NK-92 treated with Interleukin-12 subunit alpha and Interleukin-12 subunit beta, amount 100 ng/mL, for 24 hours (cell line): ENCODE measurements around the gene SELENOF.
A peak's percentile ranks its signal among the peaks of the same experiment; 100 is the strongest.
"Not testable (repeated sequence)": the region's sequence is repeated elsewhere in the genome, so short reads cannot be mapped to it uniquely, and the experiment has no call there.

ENCODE experiments used
- DNase-seq: peaks from one replicate; lab custom pipeline; 2025; lab: John Stamatoyannopoulos, UW

SELENOF gene

GRCh38 chr1:86916752-86917151 lies 2.8 kb upstream of the SELENOF start:
- DNase-seq = no peak

- DNase-seq = no peak
Observed at GRCh38 chr1:86915737-86916235, 1.9 kb upstream of the SELENOF start.

GRCh38 chr1:86914998-86915736 lies 1.2 kb upstream of the SELENOF start:
- DNase-seq = peak; percentile 5

- no peak for DNase-seq
Observed at GRCh38 chr1:86914601-86914997, 673 bp upstream of the SELENOF start, which contains the start of gene HS2ST1. TSS of gene HS2ST1 (plus strand) at chr1:86914635.

- DNase-seq = no peak
Observed at GRCh38 chr1:86913399-86913895, 479 bp downstream of the SELENOF start.

GRCh38 chr1:86912281-86912900 lies 1.5 kb downstream of the SELENOF start:
- no peak for DNase-seq

GRCh38 chr1:86906419-86906818 lies 7.5 kb downstream of the SELENOF start:
- no peak for DNase-seq

- DNase-seq = no peak
Observed at GRCh38 chr1:86905875-86906274, 8.1 kb downstream of the SELENOF start.

- not testable (repeated sequence) for DNase-seq
Observed at GRCh38 chr1:86899401-86899800, 14.5 kb downstream of the SELENOF start.

- no peak for DNase-seq
Observed at GRCh38 chr1:86888327-86888726, 25.6 kb downstream of the SELENOF start.

- DNase-seq = no peak
Observed at GRCh38 chr1:86887479-86888162, 26.3 kb downstream of the SELENOF start.

GRCh38 chr1:86875722-86876121 lies 38.2 kb downstream of the SELENOF start:
- DNase-seq = no peak

GRCh38 chr1:86872086-86872485 lies 41.8 kb downstream of the SELENOF start:
- DNase-seq = no peak

- DNase-seq = no peak
Observed at GRCh38 chr1:86871001-86871400, 42.9 kb downstream of the SELENOF start.

- DNase-seq = no peak
Observed at GRCh38 chr1:86868477-86868876, 45.4 kb downstream of the SELENOF start.

- DNase-seq = peak; percentile 3
Observed at GRCh38 chr1:86867278-86867677, 46.6 kb downstream of the SELENOF start.

GRCh38 chr1:86866665-86867064 lies 47.3 kb downstream of the SELENOF start:
- no peak for DNase-seq

- no peak for DNase-seq
Observed at GRCh38 chr1:86865973-86866637, 47.8 kb downstream of the SELENOF start.

GRCh38 chr1:86862920-86863319 lies 51.0 kb downstream of the SELENOF start:
- DNase-seq = no peak

- DNase-seq = no peak
Observed at GRCh38 chr1:86861424-86861823, 52.5 kb downstream of the SELENOF start.

- DNase-seq = no peak
Observed at GRCh38 chr1:86860424-86860823, 53.5 kb downstream of the SELENOF start.

GRCh38 chr1:86860020-86860419 lies 53.9 kb downstream of the SELENOF start:
- no peak for DNase-seq
